ENCODE results near the gene HS3ST5.
"Not testable (repeated sequence)": the region's sequence is repeated elsewhere in the genome, so short reads cannot be mapped to it uniquely, and the experiment has no call there.

Gene HS3ST5

DNA sequence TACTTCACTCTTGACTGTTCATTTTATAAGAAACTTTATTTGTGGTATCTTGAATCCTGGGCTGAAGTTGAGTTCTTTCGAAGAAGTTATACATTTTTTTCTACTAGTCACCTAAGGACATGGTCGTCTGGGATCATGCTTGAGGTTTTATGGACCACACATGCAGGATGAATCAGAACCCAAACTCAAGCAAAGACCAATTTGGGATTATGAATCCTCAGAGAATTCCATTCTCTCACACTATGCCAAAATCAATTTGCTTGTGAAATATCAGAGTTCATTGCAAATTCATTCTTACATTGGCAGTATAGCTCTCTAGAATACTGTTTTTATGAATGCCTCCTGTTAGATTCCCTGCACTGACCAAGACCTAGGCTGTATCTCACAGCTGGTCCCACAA lies 257.6 kb downstream of the HS3ST5 start:
- H3K4me3 ChIP-seq (ENCODE audit: low read depth, low read length), result no peak overlapping the region
- no peak for TF ChIP-seq CTCF (IDR thresholded peaks at IDR 0.05; ENCODE audit: borderline replicate concordance, insufficient read depth, low read depth, low read length)

- TF ChIP-seq CTCF (IDR thresholded peaks at IDR 0.05; ENCODE audit: borderline replicate concordance, insufficient read depth, low read depth, low read length), result no peak
- no peak overlapping the region for H3K4me3 ChIP-seq (ENCODE audit: low read depth, low read length)
These were observed 258.4 kb downstream of the HS3ST5 start for GRCh38 chr6:114084327-114084890.

GRCh38 chr6:114083251-114083650 lies 259.6 kb downstream of the HS3ST5 start:
- H3K4me3 ChIP-seq (ENCODE audit: low read depth, low read length), result no peak overlapping the region
- TF ChIP-seq CTCF (IDR thresholded peaks at IDR 0.05; ENCODE audit: borderline replicate concordance, insufficient read depth, low read depth, low read length), result no peak

DNA sequence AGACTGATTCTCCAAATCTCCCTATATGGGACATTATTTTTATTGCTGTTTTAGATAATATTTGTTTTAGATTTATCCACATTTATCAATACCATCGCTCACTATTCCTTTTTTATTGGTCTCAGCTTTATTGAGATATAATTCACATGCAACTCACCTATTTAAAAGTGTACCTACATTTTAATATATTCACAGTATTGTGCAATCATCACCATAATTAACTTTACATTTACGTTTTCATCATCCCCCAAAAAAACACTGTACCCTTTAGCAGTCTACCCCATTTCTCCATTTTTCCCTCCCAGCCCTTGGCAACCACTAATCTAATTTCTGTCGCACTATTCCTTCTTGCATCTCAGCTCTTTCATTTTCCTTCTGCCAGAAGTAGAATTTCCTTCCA lies 261.1 kb downstream of the HS3ST5 start:
- no peak overlapping the region for H3K4me3 ChIP-seq (ENCODE audit: low read depth, low read length)
- no peak for TF ChIP-seq CTCF (IDR thresholded peaks at IDR 0.05; ENCODE audit: borderline replicate concordance, insufficient read depth, low read depth, low read length)

- H3K4me3 ChIP-seq (ENCODE audit: low read depth, low read length), result no peak overlapping the region
- no peak for TF ChIP-seq CTCF (IDR thresholded peaks at IDR 0.05; ENCODE audit: borderline replicate concordance, insufficient read depth, low read depth, low read length)
These were observed 261.8 kb downstream of the HS3ST5 start for GRCh38 chr6:114080891-114081510.

- H3K4me3 ChIP-seq (ENCODE audit: low read depth, low read length), result not testable (repeated sequence)
These were observed 262.4 kb downstream of the HS3ST5 start for GRCh38 chr6:114080410-114080809.

DNA sequence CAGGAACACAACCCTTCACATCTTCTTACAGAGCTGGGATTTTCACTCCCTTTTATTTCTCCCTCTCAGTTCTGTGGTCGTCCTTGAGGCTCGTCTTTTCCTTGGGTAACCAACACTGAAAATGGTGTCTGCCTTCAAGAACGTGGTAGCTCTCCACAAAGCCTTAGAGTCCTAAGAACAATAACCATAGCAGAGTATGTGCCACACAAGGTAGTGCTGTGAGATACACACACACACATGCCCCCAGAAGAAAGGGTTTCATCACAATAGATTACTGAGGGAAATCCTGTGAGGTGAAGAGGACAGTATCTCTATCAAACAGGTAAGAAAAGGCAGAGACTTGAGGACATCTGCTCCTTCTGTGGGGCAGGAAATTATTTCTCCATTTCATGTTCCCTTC lies 267.0 kb downstream of the HS3ST5 start:
- no peak overlapping the region for H3K4me3 ChIP-seq (ENCODE audit: low read depth, low read length)
- TF ChIP-seq CTCF (IDR thresholded peaks at IDR 0.05; ENCODE audit: borderline replicate concordance, insufficient read depth, low read depth, low read length), result no peak
